Naive B cell (primary cell): ENCODE data around the gene PICK1. TPM values are rescaled to one million over a fixed set of nuclear protein-coding genes. Genes with fewer than 3 reads are reported as not detected.
"Not testable (repeated sequence)": the region's sequence is repeated elsewhere in the genome, so short reads cannot be mapped to it uniquely, and the experiment has no call there.

Experiments used
- ATAC-seq, 2 donors: fragments of 150-1000 bp; cut with Tn5 transposase; 2 replicates each; pipeline ENCODE4 v1.10.0; 2021; ENCODE audit warnings: low read depth in 2 of 2, mild to moderate bottlenecking in 2 of 2, moderate library complexity in 2 of 2
- DNase-seq: peaks from one replicate; pipeline ENCODE4 v3.0.0; 2022
- H3K27ac Mint-ChIP-seq, 6 donors: one replicate each; pipeline ENCODE4 v1.8.0; 2020 to 2022; ENCODE audit warnings: mild to moderate bottlenecking in 6 of 6, mixed read lengths in 6 of 6, moderate library complexity in 5 of 6, inconsistent platforms in 2 of 6
- H3K27me3 Mint-ChIP-seq, 3 donors: one replicate each; pipeline ENCODE4 v1.8.0; 2021 to 2022; ENCODE audit warnings: mixed read lengths in 3 of 3, mild to moderate bottlenecking in 1 of 3
- H3K36me3 Mint-ChIP-seq, 2 donors: one replicate each; pipeline ENCODE4 v1.8.0; 2020 to 2022; ENCODE audit warnings: mixed read lengths in 2 of 2, inconsistent platforms in 1 of 2, mild to moderate bottlenecking in 1 of 2
- H3K4me1 Mint-ChIP-seq, 3 donors: one replicate each; pipeline ENCODE4 v1.8.0; 2020 to 2022; ENCODE audit warnings: mixed read lengths in 3 of 3, inconsistent platforms in 1 of 3, mild to moderate bottlenecking in 1 of 3, moderate library complexity in 1 of 3
- H3K4me3 Mint-ChIP-seq, 8 donors: one replicate each; pipeline ENCODE4 v1.8.0; 2020 to 2022; ENCODE audit warnings: mild to moderate bottlenecking in 8 of 8, mixed read lengths in 8 of 8, moderate library complexity in 8 of 8, inconsistent platforms in 2 of 8
- H3K9me3 Mint-ChIP-seq, 7 donors: one replicate each; pipeline ENCODE4 v1.8.0; 2020 to 2022; ENCODE audit warnings: mixed read lengths in 7 of 7, mild to moderate bottlenecking in 5 of 7, inconsistent platforms in 2 of 7, moderate library complexity in 1 of 7
- polyA plus RNA-seq, 6 donors: library from polyadenylated mRNA; unstranded; fragments of 300-500 nt; fragmentation: Illumina TruSeq; gene quantifications; one replicate each; pipeline ENCODE4 v1.2.3, GENCODE V29; 2021; ENCODE audit warnings: low read depth in 6 of 6

PICK1 gene
- polyA plus RNA-seq, 6 donors from 2014 or later, result 2.6 to 9.7 (median 9.3) TPM

DNA sequence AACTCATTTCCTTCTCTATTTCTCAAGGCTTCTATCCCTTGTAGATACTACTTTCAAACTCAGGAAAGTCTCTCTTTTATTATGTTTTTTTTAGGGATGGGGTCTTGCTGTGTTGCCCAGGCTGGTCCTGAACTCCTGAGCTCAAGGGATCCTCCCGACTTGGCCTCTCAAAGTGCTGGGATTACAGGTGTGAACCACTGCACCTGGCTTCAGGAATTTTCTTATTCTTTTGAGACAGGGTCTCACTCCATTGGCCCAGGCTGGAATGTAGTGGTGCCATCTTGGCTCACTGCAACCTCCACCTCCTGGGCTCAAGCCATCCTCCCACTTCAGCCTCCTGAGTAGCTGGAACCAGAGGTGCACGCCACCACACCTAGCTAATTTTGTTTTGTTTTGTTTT lies 22.0 kb downstream of the PICK1 start:
- H3K4me3 Mint-ChIP-seq, result peak overlapping the region in 1 of 8 donors; percentile 15

DNA sequence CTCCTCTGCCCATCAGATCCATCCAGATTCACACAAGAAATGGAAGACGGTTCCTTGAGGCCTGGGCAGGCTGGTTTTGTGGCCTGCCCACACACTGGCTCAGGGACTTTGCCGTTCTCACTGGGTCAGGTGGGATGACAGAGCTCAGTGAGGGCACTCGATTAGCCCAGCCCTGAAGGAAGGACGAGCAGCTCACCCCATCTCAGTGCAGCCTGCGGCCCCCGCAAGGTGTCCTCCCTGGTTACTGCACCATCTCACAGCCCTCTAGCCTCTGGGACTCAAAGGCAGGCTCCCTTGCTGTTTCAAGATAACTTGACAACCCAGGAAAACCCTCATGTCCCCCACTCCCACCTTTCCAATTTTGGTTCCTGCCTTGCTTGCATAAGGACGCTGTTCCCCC lies 22.6 kb downstream of the PICK1 start:
- Mint-ChIP-seq H3K27ac (no peak overlapping the region), H3K9me3 (no peaks in the 10 kb centered on the region), H3K27me3 (peaks cover 5 to 42% (median 10%) of the 10 kb centered on the region in 3 donors), H3K4me1 (peaks cover 0 to 11% (median 7%) of the 10 kb centered on the region in 3 donors), H3K36me3 (no peaks in the 10 kb centered on the region), H3K4me3 (peak overlapping the region in 3 of 8 donors; percentile 36 to 49 (median 41))
- ATAC-seq (no peak), DNase-seq (no peak)

More for the DNA sequence above, 22.0 kb downstream of the PICK1 start:
- DNase-seq, H3K9me3 Mint-ChIP-seq, H3K36me3 Mint-ChIP-seq, ATAC-seq: not testable (repeated sequence)
- Mint-ChIP-seq H3K4me1 (peaks cover 0 to 11% (median 7%) of the 10 kb centered on the region in 3 donors), H3K27me3 (peaks cover 5 to 39% (median 10%) of the 10 kb centered on the region in 3 donors), H3K27ac (peak overlapping the region in 1 of 6 donors; percentile 74)

DNA sequence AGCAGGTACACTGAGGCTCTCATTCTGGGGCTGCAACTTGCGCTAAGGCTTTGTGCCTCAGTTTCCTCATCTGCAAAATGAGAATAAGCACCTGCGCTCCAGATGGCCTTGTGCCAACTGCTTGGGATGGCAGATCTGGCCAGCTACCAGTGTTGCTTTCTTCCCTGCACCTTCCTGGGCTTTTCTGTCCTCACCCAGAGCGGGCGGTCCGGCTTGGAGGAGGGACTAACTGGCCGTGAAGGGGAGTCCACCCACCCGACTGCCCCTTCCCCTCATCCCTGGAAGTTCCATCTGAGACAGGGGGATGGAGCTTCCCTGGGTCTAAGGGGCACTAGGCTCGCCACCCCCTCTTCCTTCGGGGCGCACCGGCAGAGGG lies 23.3 kb downstream of the PICK1 start:
- no peak for DNase-seq
- Mint-ChIP-seq H3K9me3 (no peaks in the 10 kb centered on the region), H3K4me3 (peak overlapping the region in 1 of 8 donors; percentile 36), H3K4me1 (peaks cover 0 to 11% (median 7%) of the 10 kb centered on the region in 3 donors), H3K36me3 (no peaks in the 10 kb centered on the region), H3K27ac (no peak overlapping the region), H3K27me3 (peaks cover 5 to 45% (median 10%) of the 10 kb centered on the region in 3 donors)
- no peak for ATAC-seq

DNA sequence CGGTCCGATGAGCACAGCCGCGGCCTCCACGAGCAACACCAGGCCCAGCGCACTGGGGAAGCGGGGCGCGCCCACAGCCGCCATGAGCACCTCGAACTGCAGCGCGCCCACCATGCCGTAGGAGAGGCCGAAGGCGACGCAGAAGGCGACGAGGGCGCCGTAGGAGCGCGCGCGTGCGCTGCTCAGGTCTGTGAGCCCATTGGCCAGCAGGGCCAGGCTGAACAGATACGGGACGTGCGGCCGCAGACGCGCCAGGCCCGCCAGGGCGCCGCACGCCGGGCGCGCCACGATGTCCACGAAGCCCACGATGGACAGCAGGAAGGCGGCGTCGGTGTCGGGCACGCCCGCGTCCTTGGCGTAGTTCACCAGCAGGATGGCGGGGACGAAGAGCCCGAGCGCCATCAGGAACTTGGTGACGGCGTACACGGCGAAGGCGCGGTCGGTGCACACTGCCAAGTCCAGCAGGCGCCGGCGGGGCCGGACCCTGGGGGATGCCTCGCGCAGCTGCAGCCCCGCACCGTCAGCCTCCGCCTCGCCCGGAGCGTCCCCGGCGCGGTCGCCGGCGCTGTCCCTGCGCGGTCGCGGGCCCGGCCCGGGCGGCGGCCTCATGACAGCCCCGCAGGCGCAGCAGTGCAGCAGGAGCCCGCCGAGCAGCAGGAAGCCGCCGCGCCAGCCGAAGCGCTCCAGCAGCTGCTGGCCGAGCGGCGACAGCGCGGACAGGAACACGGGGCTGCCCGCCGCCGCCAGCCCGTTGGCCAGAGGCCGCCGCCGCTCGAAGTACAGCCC lies 23.8 kb downstream of the PICK1 start:
- Mint-ChIP-seq H3K4me1 (peaks cover 0 to 11% (median 7%) of the 10 kb centered on the region in 3 donors), H3K27ac (no peak overlapping the region), H3K36me3 (no peaks in the 10 kb centered on the region), H3K27me3 (peaks cover 5 to 45% (median 10%) of the 10 kb centered on the region in 3 donors), H3K4me3 (peak overlapping the region in 1 of 8 donors; percentile 36), H3K9me3 (no peaks in the 10 kb centered on the region)
- DNase-seq (no peak), ATAC-seq (peak; percentile 35 to 40)

DNA sequence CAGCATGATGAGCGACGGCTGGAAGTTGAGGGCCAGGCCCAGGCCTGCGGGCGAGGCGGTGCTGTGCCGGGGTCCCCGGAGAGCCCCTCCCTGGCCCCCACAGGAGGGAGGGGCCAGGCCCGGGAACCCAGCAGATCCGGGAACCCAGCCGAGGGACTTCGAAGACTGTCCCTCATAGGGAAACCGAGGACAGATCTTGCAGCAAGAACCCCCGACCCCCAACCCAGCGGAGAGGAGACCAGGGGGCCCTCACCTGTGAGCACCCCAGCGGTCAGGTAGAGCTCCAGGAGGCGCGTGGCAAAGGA lies 24.4 kb downstream of the PICK1 start:
- Mint-ChIP-seq H3K27me3 (peaks cover 5 to 45% (median 10%) of the 10 kb centered on the region in 3 donors), H3K4me3 (peak overlapping the region in 4 of 8 donors; percentile 6 to 69 (median 38)), H3K27ac (no peak overlapping the region), H3K36me3 (no peaks in the 10 kb centered on the region), H3K9me3 (no peaks in the 10 kb centered on the region), H3K4me1 (peaks cover 0 to 11% (median 7%) of the 10 kb centered on the region in 3 donors)
- DNase-seq (no peak), ATAC-seq (peak in 1 of 2 donors; percentile 33)

DNA sequence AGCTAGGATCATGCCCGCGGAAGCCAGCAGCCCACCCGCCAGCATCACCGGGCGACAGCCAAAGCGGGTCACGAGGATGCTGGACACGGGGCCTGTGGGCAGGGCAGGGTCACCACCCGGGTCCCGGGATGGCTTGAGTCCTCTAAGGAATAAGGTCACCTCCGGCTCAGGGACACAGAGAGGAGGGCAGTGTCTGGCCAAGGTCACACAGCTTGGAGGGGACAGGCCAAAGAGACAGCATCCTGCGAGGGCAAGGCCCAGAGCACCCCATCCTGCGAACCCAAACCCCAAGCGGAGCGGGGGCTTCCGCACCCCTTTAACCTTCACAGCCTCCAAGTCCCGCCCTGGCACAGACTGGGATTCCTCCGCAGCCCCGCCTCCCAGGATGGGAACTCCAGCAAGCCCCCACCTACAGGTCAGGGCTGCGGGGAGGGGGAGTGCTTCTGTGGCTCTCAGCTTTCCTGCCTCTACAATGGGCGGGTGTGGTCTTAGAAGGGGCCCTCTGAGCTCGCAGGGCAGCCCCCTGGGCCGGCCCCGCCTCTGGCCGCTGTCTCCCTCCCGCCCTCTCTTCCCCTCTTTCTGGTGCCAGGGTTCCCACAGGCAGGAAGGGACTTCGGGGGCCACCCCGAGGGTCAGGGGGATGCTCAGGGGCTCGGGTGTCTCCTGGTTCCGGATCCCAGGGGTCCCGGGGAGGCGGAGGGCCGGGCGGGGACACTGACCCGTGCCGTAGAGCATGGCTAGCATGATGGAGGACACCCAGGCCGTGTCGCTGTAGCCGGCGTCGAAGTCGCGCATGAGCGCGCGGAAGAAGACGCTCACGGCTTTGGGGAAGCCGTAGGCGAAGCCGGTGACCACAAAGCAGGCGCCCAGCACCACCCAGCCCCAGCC lies 25.0 kb downstream of the PICK1 start:
- Mint-ChIP-seq H3K27me3 (peaks cover 5 to 46% (median 11%) of the 10 kb centered on the region in 3 donors), H3K4me1 (peaks cover 0 to 11% (median 7%) of the 10 kb centered on the region in 3 donors), H3K27ac (no peak overlapping the region), H3K36me3 (peaks cover 0 to under 1% of the 10 kb centered on the region in 2 donors), H3K4me3 (peak overlapping the region in 5 of 8 donors; percentile 28 to 69 (median 59)), H3K9me3 (no peaks in the 10 kb centered on the region)
- no peak for DNase-seq
- peak; percentile 28 to 49 for ATAC-seq

DNA sequence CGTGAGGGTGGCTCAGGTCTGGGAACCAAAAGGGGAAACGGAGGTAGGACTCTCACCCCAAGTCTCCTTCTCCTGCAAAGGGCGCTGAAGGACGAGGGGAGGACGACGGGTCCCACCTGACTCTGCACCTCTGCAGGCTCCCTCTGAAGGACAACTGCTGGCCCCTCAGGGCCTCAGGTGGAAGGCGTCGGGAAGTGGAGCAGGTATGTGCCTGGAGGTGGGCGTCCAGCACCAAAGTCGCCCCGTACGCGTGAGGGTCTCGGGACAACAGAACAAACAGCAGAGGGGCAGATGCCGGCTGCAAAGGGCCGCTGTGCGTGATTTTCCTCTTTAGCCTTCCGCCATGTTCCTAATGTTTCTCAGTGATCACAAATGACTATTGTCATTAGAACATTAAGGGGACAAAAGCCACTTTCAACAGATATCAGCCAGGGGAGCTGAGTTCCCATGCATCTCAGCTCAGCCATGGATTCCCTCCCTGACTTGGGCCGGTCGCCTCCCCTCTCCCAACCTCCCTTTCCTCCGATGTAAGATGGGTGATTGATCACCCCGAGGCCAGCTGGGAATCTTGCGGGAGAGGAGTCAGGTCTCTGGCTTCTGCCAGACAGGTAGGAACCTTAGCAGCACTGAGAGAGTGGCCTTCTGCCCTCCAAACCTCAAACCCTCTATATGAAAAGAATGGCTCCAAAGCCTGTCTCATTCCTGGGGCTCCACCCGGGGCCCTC lies 25.9 kb downstream of the PICK1 start:
- ATAC-seq (no peak), DNase-seq (no peak)
- no peak overlapping the region for H3K27ac Mint-ChIP-seq
- H3K27me3 Mint-ChIP-seq, result peaks cover 11 to 55% (median 20%) of the 10 kb centered on the region in 3 donors
- no peaks in the 10 kb centered on the region for H3K9me3 Mint-ChIP-seq
- H3K4me1 Mint-ChIP-seq, result peaks cover 0 to 11% (median 7%) of the 10 kb centered on the region in 3 donors
- H3K4me3 Mint-ChIP-seq, result peak overlapping the region in 2 of 8 donors; percentile 12 to 20
- H3K36me3 Mint-ChIP-seq, result peaks cover 0 to 10% of the 10 kb centered on the region in 2 donors

DNA sequence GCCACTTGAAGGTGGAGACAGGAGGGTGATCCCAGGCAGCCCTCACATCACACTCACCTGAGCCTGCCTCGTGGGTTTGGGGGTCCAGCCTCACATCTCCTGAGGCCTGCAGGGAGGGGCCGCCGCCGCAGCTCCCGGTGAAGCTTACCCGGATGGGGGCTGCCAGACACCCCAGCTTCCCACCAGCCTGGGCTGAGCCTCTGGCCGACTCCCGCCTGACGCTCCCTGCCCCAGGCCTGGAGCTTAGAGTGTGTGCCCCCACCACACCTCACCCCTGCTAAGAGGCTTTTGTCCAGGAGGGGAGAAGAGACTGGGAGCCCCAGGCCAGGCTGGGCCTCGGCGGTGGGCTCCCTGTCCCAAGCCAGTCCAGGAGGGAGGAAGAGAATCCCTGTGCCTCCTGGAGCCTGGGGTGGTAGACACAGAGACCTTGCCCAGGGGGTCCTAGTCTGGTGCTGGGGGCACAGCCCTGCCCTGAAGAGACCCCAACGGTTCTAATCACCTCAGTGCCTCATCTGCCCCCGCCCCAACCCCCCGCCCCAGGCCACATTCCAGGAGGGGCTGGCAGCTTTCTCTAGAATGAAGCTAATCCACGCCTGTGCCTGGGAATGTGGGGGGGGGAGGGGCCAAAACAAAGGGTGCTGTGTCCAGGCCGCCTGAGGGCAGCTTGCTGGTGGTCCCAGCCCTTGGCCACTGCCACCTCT lies 26.9 kb downstream of the PICK1 start, which contains the start of gene SLC16A8:
Gene SLC16A8, minus strand, starts transcription at position 254 of the 701 bp plus-strand sequence. CDS start 1,311 bp downstream, outside the sequence.
- H3K36me3 Mint-ChIP-seq, result peaks cover 0 to 11% of the 10 kb centered on the region in 2 donors

DNA sequence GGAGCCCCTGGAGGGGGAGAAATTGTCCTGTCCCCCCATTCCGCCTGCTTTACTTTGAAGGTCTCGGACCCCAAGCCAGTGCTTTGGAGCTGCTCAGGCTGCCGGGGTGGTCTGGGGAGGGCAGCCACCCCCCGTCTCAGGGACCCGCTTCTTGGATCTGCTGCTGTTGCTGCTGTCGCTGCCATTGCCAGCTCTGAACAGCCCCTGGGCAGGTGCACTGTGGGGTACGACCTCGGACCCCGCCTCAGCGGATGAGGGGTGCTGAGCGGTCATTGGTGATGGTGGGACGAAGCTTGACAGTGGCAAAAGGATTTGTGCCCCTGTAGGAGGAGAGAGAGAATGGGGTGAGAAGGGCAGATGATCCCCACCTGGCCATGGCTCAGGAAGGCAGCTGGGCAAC lies 27.9 kb downstream of the PICK1 start:
- Mint-ChIP-seq H3K27ac (no peak overlapping the region), H3K4me3 (no peak overlapping the region), H3K4me1 (peaks cover 0 to 11% (median 7%) of the 10 kb centered on the region in 3 donors), H3K27me3 (peaks cover 11 to 52% (median 19%) of the 10 kb centered on the region in 3 donors), H3K9me3 (no peaks in the 10 kb centered on the region), H3K36me3 (peaks cover 0 to 11% of the 10 kb centered on the region in 2 donors)
- ATAC-seq, result no peak
- DNase-seq, result no peak

More for the DNA sequence above, 26.9 kb downstream of the PICK1 start, which contains the start of gene SLC16A8:
- DNase-seq (no peak), ATAC-seq (no peak)
- Mint-ChIP-seq H3K9me3 (no peaks in the 10 kb centered on the region), H3K27me3 (peaks cover 11 to 61% (median 24%) of the 10 kb centered on the region in 3 donors), H3K27ac (no peak within 1 kb of the TSS), H3K4me3 (peak within 1 kb of the TSS in 2 of 8 donors; percentile 12 to 20), H3K4me1 (peaks cover 0 to 11% (median 7%) of the 10 kb centered on the region in 3 donors)

DNA sequence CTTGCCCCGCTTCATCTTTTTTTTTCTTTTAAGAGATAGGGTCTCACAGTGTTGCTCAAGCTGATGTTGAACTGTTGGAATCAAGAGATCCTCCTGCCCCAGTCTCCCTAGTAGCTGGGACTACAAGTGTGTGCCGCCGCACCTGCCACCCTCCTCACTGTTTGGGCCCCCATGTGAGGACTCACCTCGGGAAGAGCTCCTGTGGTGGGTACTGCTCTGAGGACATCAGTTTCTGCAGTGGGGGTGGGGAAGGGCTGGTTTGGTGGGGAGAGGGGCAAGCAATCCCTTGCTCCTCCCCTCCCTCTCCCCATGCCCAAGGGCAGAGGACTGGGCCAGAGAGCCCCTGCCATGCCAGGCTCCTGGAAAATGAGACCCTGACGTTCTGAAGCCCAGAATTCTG lies 28.3 kb downstream of the PICK1 start:
- peak overlapping the region in 1 of 8 donors; percentile 9 for H3K4me3 Mint-ChIP-seq
- DNase-seq, result no peak
- H3K9me3 Mint-ChIP-seq, result no peaks in the 10 kb centered on the region
- H3K27ac Mint-ChIP-seq, result no peak overlapping the region
- peaks cover 0 to 11% (median 7%) of the 10 kb centered on the region in 3 donors for H3K4me1 Mint-ChIP-seq
- no peak for ATAC-seq
- H3K27me3 Mint-ChIP-seq, result peaks cover 14 to 52% (median 15%) of the 10 kb centered on the region in 3 donors
- peaks cover 0 to 11% of the 10 kb centered on the region in 2 donors for H3K36me3 Mint-ChIP-seq

DNA sequence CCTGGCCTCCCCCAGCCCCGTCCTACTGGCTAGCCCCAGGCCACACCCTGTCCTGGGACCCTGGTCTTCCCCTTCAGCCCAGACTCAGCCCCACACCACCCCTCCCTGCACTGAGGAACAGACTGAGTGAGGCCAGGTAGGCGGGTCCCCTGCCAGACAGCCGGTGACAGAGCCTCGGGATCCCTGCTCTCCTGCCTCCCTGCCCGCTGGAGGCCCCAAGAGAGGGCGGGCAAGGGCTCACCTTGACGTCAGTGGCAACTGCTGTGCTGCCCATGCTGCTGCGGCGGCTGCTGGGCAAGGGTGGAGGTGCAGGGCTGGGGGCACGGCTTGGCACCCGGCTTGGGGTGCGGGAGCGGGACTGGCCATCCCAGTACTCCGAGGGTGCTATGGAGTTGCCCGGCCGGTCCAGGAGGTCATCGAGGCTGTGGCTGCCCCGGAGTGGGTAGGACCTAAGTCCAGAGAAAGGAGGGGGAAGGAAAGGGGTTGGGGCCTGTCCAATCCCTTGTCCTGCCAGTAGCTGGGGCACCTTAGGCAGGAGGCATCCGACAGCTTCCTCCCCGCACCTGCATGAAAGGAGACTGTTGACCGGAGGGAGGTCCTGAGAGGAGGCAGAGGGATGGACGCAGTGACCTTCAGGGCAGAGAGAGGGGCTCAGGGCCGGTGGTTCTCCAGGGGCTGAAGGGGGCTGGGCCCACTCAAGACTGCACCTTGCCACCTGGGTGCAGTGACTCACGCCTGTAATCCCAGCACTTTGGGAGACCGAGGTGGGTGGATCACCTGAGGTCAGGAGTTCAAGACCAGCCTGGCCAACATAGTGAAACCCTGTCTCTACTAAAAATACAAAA lies 29.0 kb downstream of the PICK1 start:
- ATAC-seq, result no peak
- Mint-ChIP-seq H3K36me3 (peaks cover 0 to 11% of the 10 kb centered on the region in 2 donors), H3K4me3 (peak overlapping the region in 1 of 8 donors; percentile 9), H3K4me1 (peaks cover 0 to 11% (median 7%) of the 10 kb centered on the region in 3 donors), H3K9me3 (no peaks in the 10 kb centered on the region), H3K27me3 (peaks cover 14 to 52% (median 21%) of the 10 kb centered on the region in 3 donors), H3K27ac (no peak overlapping the region)
- DNase-seq, result no peak
